ENCODE data around the gene PPP3CB.
A peak's percentile ranks its signal among the peaks of the same experiment; 100 is the strongest.

PPP3CB gene

GRCh38 chr10:73494877-73495225, 973 bp downstream of the PPP3CB start (continued):
- TF ChIP-seq ZBTB49 (tag by site-specific recombination; IDR thresholded peaks at IDR 0.05; ENCODE audit: low read depth): no peak
- TF ChIP-seq EGR2 (tag by site-specific recombination; IDR thresholded peaks at IDR 0.05; ENCODE audit: low read depth): no peak
- no peak for TF ChIP-seq ZNF580 (tag by site-specific recombination; IDR thresholded peaks at IDR 0.05)
- no peak for TF ChIP-seq ZNF248 (tag by site-specific recombination; IDR thresholded peaks at IDR 0.05)
- peak; percentile 95 for TF ChIP-seq PRDM10 (tag by site-specific recombination; IDR thresholded peaks at IDR 0.05)
- no peak for TF ChIP-seq ATF2 (tag by site-specific recombination; IDR thresholded peaks at IDR 0.05; ENCODE audit: low read depth)
- no peak for TF ChIP-seq ZNF341 (tag by site-specific recombination; IDR thresholded peaks at IDR 0.05; ENCODE audit: low read depth)
- no peak for TF ChIP-seq ZNF777 (tag by site-specific recombination; IDR thresholded peaks at IDR 0.05; ENCODE audit: borderline replicate concordance)
- TF ChIP-seq ZNF366 (tag by site-specific recombination; conservative IDR thresholded peaks at IDR 0.05): 0 out of 2 replicates have a peak, but pooled peaks have one; percentile 12
- no peak for TF ChIP-seq ZNF350 (tag by site-specific recombination; IDR thresholded peaks at IDR 0.05)

- POLR2A ChIA-PET: interaction anchor here (0.9 to 1.4 kb wide), 2 partner anchors 13 to 149 kb away, joined by 3 to 5 read pairs; no protein-coding TSS in a partner anchor
- H3K36me3 ChIP-seq (ENCODE audit: control insufficient read depth in 2 of 2, insufficient read depth in 1 of 2, low read length in 2 of 2): peaks cover 0 to 20% of the 10 kb centered on the region in 2 experiments; a peak in 2 of 3 replicates
- H3K9me3 ChIP-seq (ENCODE audit: control insufficient read depth, insufficient read depth, low read depth, low read length): no peaks in the 10 kb centered on the region
- H3K4me1 ChIP-seq (ENCODE audit: control insufficient read depth, insufficient read depth, low read length): peaks cover 11% of the 10 kb centered on the region; the same call in 1 of the 2 replicates
- H3K4me3 ChIP-seq (ENCODE audit: low read depth, low read length): no peak overlapping the region
- peak overlapping the region; percentile 14; the same call in 1 of the 2 replicates for H3K27ac ChIP-seq (ENCODE audit: extremely low read depth, low read depth, low read length)
- CTCF ChIA-PET: interaction anchor here (1.3 kb wide), 1 partner anchor 35 kb away, joined by 3 read pairs; no protein-coding TSS in a partner anchor
- TF ChIP-seq FEZF1 (tag by site-specific recombination; IDR thresholded peaks at IDR 0.05): no peak
- TF ChIP-seq ZNF324 (tag by site-specific recombination; IDR thresholded peaks at IDR 0.05): no peak
- TF ChIP-seq ZNF121 (tag by site-specific recombination; IDR thresholded peaks at IDR 0.05): peak; percentile 64; the same call in 1 of the 2 replicates
- TF ChIP-seq ZNF37A (tag by site-specific recombination; IDR thresholded peaks at IDR 0.05): no peak
Measured at GRCh38 chr10:73494213-73494612, 1.6 kb downstream of the PPP3CB start.

- ChIA-PET POLR2A (no interaction called here), CTCF (interaction anchor here (0.6 kb wide), 1 partner anchor 334 kb away, joined by 7 read pairs; no protein-coding TSS in a partner anchor)
- peaks cover 11% of the 10 kb centered on the region; the same call in 1 of the 2 replicates for H3K4me1 ChIP-seq (ENCODE audit: control insufficient read depth, insufficient read depth, low read length)
- H3K27ac ChIP-seq (ENCODE audit: extremely low read depth, low read depth, low read length): peak overlapping the region; percentile 14; the same call in 1 of the 2 replicates
- peaks cover 0 to 16% of the 10 kb centered on the region in 2 experiments; a peak in 2 of 3 replicates for H3K36me3 ChIP-seq (ENCODE audit: control insufficient read depth in 2 of 2, insufficient read depth in 1 of 2, low read length in 2 of 2)
- H3K9me3 ChIP-seq (ENCODE audit: control insufficient read depth, insufficient read depth, low read depth, low read length): no peaks in the 10 kb centered on the region
- no peak overlapping the region for H3K4me3 ChIP-seq (ENCODE audit: low read depth, low read length)
- no peak for TF ChIP-seq ZBTB48 (tag by site-specific recombination; IDR thresholded peaks at IDR 0.05)
- TF ChIP-seq PRDM6 (tag by site-specific recombination; IDR thresholded peaks at IDR 0.05): no peak
- TF ChIP-seq ZNF626 (tag by site-specific recombination; IDR thresholded peaks at IDR 0.05): no peak
- no peak for TF ChIP-seq ZNF10 (tag by site-specific recombination; IDR thresholded peaks at IDR 0.05)
- TF ChIP-seq ZNF768 (tag by site-specific recombination; IDR thresholded peaks at IDR 0.05): no peak
- no peak for TF ChIP-seq GLI2 (tag by site-specific recombination; IDR thresholded peaks at IDR 0.05; ENCODE audit: borderline replicate concordance, low read depth)
- no peak for TF ChIP-seq ZNF777 (tag by site-specific recombination; IDR thresholded peaks at IDR 0.05; ENCODE audit: borderline replicate concordance)
- no peak for TF ChIP-seq ZNF169 (tag by site-specific recombination; IDR thresholded peaks at IDR 0.05)
- TF ChIP-seq GFI1B (tag by site-specific recombination; IDR thresholded peaks at IDR 0.05): no peak
- no peak for TF ChIP-seq KLF16 (tag by site-specific recombination; IDR thresholded peaks at IDR 0.05)
- no peak for TF ChIP-seq ZSCAN23 (tag by site-specific recombination; IDR thresholded peaks at IDR 0.05)
- TF ChIP-seq ZNF600 (tag by site-specific recombination; IDR thresholded peaks at IDR 0.05): no peak
Measured at GRCh38 chr10:73493781-73494180, 2.0 kb downstream of the PPP3CB start.

All from HEK293 (cell line).